ENCODE measurements around the gene PHACTR1. TPM values are rescaled to one million over a fixed set of nuclear protein-coding genes. Genes with fewer than 3 reads are reported as not detected.
A peak's percentile ranks its signal among the peaks of the same experiment; 100 is the strongest.

The PHACTR1 gene
- total RNA-seq, 1 donor from 2014 or later: 7.9 TPM

DNA sequence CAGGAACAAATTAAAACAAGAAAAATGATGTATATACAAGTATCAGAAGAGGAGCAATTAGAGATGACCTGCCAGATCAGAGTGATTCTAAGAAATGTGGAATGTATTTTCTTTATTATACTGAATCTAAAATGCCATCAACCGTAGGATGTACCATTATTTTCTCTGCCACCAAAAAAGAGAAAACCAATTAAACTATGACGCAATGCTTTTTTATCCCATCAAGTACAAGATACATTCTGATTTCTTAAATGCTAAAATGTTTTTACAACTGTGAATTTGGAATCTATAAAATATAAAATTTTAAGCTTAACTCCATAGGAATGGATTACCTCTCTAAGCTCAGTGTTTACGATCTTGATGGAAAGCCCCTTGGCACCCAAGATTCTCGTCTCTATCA, 85.9 kb downstream of the PHACTR1 start:
- DNase-seq (ENCODE audit: low read depth): no peak

DNA sequence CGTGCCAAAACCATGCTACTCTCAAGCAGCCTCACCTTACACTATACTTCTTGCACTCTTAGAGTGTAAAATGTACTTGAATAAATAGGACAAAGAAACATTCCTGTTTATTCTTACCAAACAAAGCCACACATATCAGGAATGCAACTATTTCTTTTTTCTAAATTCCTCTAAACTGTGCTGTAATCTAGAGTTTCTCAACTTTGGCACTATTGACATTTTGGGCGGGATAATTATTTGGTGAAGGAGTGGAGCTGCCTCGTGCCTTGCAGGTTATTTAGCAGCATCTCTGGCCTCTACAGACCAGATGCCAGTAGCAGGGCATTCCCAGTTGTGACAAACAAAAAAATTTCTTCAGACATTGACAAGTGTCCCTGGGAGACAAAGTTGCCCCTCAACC, 86.9 kb downstream of the PHACTR1 start:
- no peak for DNase-seq (ENCODE audit: low read depth)

DNA sequence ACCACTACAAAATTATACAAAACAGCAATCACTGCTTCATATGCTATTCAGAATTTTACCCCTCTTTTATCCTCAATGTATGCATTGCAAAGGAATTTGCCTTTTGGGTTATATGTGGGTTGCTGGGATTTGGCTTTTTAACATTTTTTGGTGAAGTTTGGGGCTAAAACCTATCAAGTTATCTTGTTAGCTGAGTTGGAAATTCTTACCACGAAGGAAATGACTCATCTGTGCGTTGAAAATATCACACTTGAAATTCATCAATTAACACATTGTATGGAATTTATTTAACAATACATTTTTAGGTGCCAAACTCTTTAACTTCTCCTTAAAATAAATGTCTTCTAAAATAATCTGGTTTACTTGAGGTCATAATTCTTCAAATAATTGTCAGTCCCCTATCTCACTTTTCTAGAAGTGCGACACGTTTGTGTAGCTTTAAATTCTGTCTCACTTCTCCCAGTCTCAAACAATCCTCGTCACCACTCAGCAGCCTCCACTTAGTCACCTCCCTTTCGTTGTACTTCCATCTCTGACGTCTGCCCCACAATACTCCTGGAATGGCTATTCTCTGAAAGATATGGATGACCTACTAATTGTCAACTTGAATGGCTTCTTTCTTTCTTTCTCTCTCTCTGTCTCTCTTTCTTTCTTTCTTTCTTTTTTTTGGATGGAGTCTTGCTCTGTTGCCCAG, 88.5 kb downstream of the PHACTR1 start:
- DNase-seq (ENCODE audit: low read depth): no peak

- DNase-seq (ENCODE audit: low read depth): no peak
Observed at GRCh38 chr6:12806136-12806535, 89.6 kb downstream of the PHACTR1 start.

DNA sequence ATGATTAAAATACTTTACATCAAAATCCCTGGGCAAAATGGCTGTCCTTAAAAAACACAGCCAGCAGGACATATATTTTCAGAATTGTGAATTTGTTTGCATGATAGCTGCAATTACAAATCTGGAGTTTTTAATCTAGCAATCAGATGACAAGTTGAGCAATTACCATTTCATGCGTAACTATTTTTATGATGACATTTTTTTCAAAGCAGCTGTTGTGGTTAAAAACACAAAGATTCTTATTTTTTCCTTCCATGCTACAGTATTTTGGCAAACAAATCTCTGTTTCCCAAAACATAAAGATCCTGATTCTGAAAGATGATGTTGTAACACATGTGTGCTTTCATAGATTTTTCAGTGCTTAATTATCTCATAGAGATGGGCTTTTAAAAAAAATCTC, 90.2 kb downstream of the PHACTR1 start:
- DNase-seq (ENCODE audit: low read depth): peak; percentile 46

DNA sequence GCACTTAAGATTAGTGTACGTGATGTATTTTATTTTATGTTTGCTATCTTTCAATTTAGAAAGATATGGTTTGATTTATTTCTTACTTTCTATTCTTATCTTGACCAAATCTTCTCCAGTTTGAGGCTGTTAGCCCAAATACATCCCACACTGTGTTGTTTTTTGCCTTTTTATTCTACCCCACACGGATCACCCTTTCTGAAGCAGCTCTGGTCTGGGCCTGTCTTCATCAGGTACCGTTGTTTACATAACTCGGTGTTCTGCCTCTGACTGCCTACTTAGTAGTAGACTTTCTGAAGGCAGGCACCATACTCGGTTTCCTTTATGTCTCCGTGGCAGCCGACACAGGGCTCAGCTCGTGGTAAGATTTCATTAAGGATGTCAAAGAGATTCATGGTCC, 95.0 kb downstream of the PHACTR1 start:
- DNase-seq (ENCODE audit: low read depth): no peak

DNA sequence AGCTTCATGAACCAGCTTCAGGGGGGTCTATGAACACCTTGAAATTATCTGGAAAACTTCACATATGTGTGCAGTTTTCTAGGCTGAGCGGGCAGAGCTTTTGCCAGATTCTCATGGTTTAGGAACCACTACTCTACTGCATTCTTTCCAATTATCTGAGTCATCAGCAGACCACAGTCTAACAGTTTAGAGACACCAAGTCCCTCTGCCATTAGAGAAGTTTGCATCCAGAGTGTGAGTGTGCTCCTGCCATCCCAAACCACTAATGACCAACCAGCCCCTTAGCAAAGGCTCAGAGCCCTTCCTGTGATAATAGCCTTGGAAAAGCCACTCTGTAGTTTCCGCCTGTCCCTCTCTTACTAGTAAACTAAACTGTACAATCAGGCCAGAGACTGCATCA, 96.8 kb downstream of the PHACTR1 start:
- peak; percentile 50 for DNase-seq (ENCODE audit: low read depth)

- DNase-seq (ENCODE audit: low read depth): no peak
Observed at GRCh38 chr6:12814015-12814414, 97.4 kb downstream of the PHACTR1 start.

DNA sequence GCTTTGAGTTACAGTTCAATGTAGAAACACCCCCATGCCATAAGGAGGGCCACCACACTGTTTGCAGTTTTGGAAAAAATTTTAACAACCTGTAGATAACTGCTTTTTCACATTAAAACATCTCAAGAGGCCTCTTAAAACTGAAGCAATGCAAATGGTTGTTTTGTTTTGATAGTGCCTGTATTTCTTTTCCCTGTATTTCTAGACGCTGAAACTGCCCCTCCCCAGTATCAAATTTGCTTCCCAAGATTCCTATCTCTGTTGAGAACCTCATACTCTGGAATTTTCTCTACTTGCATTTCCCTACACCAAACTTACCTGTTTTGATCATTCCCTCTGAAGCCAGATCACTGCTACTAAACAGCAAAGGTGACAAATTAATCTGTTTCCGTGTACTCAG, 98.5 kb downstream of the PHACTR1 start:
- DNase-seq (ENCODE audit: low read depth): no peak

- DNase-seq (ENCODE audit: low read depth): no peak
Observed at GRCh38 chr6:12815884-12816600, 99.5 kb downstream of the PHACTR1 start.

- no peak for DNase-seq (ENCODE audit: low read depth)
Observed at GRCh38 chr6:12818324-12818723, 101.8 kb downstream of the PHACTR1 start.

GRCh38 chr6:12823847-12824246, 107.3 kb downstream of the PHACTR1 start:
- no peak for DNase-seq (ENCODE audit: low read depth)

GRCh38 chr6:12826584-12826983, 110.0 kb downstream of the PHACTR1 start:
- no peak for DNase-seq (ENCODE audit: low read depth)

- no peak for DNase-seq (ENCODE audit: low read depth)
Observed at GRCh38 chr6:12827921-12828320, 111.4 kb downstream of the PHACTR1 start.

DNA sequence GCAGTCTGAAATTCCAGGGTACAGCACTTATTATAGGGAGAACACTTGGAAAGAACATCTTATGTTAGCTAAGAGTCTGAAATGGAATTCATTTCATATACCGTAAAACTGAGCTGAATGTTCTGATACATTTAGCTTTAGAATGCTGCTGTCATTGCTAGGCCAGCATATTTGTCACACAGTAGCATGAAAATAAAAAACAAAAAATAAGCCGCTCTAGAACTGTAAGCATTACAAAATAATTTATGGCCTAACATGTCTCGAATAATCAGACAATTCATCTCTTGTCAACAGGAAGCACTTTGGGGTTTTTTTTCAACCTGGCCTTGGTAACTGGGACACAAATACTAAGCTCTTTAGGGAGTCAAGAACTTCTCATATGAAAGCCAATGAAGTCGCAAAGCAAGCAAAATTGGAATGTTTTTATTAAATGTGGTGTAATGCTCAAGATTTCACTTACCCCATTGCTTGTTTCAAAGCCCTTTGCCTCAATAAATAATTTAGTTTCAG, 115.7 kb downstream of the PHACTR1 start:
- no peak for DNase-seq (ENCODE audit: low read depth)

- DNase-seq (ENCODE audit: low read depth): no peak
Observed at GRCh38 chr6:12836009-12836408, 119.4 kb downstream of the PHACTR1 start.

- no peak for DNase-seq (ENCODE audit: low read depth)
Observed at GRCh38 chr6:12841619-12842018, 125.1 kb downstream of the PHACTR1 start.

DNA sequence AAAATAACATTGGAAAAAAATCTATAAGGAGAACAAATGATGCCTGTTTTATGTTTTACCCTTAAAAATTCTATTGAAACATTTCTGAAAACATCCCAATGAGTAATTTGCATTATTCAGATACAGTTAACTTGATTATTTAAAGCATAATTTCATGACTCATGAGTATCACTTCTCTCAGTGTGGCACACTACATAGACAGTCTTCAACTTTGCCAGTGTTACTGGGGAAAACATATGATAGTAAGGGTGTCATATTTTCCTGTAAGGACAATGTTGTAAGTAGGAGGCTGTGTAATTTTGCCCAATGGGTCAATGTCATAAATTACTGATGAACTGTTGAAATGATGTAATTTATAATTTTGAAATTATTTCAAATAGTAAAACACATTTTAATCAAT, 125.5 kb downstream of the PHACTR1 start:
- DNase-seq (ENCODE audit: low read depth): no peak

DNA sequence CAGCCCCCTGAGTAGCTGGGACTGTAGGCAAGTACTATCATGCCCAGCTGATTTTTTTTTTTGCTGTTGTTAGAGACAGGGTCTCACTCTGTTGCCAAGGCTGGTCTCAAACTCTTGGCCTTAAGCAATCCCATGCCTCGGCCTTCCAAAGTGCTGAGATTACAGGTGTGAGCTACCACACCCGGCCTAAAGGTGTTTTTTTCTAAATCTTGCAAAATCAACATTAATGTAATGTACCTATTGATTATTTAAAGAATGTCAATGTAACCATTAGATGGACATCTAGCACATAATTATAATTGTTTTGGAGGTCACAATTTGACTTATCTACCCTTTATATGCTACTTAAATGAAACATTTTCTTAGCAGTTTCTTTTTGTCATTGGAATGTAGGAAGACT, 126.1 kb downstream of the PHACTR1 start:
- DNase-seq (ENCODE audit: low read depth): no peak

- peak; percentile 56 for DNase-seq (ENCODE audit: low read depth)
Observed at GRCh38 chr6:12844284-12845223, 128.0 kb downstream of the PHACTR1 start.

- DNase-seq (ENCODE audit: low read depth): no peak
Observed at GRCh38 chr6:12845224-12846004, 128.8 kb downstream of the PHACTR1 start.
